B cell (primary cell): ENCODE data around the gene SAA4.

Source experiments
- CTCF ChIP-seq: fragments of 200-600 bp; IDR thresholded peaks from one replicate; pipeline ENCODE4 v1.8.0; 2022; ENCODE audit warnings: antibody characterized with exemption, mild to moderate bottlenecking
- EZH2 ChIP-seq: IDR thresholded peaks from 2 replicates; pipeline ENCODE4 v1.6.1; 2012; ENCODE audit warnings: borderline replicate concordance, low read depth, mild to moderate bottlenecking, moderate library complexity, low read length; ENCODE audit not compliant: insufficient read depth, poor library complexity, severe bottlenecking

- TF ChIP-seq EZH2 (no peak), CTCF (no peak)
Observed at GRCh38 chr11:18204220-18204619, 32.4 kb downstream of the SAA4 start.
